Bronchial epithelial cell (primary cell): ENCODE measurements around the gene FRMD4A. TPM values are rescaled to one million over a fixed set of nuclear protein-coding genes. Genes with fewer than 3 reads are reported as not detected.

Experiments used
- DNase-seq: peaks from one replicate; pipeline ENCODE4 v3.0.0-alpha.2; 2010; ENCODE audit warnings: low read depth
- FAIRE-seq: peaks from 2 replicates; lab custom pipeline; 2011; peaks lifted over from hg19 to GRCh38; lab: Jason Lieb, UNC
- H3K27me3 ChIP-seq: 2 replicates; pipeline ENCODE4 v1.5.1; 2011; ENCODE audit warnings: low read length; ENCODE audit not compliant: control insufficient read depth, insufficient read depth
- H3K36me3 ChIP-seq: 2 replicates; pipeline ENCODE4 v1.5.1; 2011; ENCODE audit warnings: low read length; ENCODE audit not compliant: control insufficient read depth, insufficient read depth
- H3K4me3 ChIP-seq: 2 replicates; pipeline ENCODE4 v1.5.1; 2011; ENCODE audit warnings: mild to moderate bottlenecking, low read depth, low read length, control low read depth
- total RNA-seq: library from RNA; depleted of rRNA; stranded (reverse); fragments of >200 nt; gene quantifications from 2 replicates; pipeline ENCODE4 v1.2.1, GENCODE V29; 2014
- TF ChIP-seq, protein P1 (sequence below): IDR thresholded peaks from 2 replicates; pipeline ENCODE4 v1.5.1; 2011; ENCODE audit warnings: mild to moderate bottlenecking, moderate library complexity, low read length, control low read depth, inconsistent platforms; ENCODE audit not compliant: insufficient read depth, severe bottlenecking

FRMD4A gene
- total RNA-seq, 1 donor from 2014 or later = 3.2 TPM

- DNase-seq (no peak), FAIRE-seq (no peak)
- no peak overlapping the region for H3K4me3 ChIP-seq
- peaks cover 1% of the 10 kb centered on the region for H3K36me3 ChIP-seq
- H3K27me3 ChIP-seq = no peaks in the 10 kb centered on the region
- TF ChIP-seq, protein P1, sequence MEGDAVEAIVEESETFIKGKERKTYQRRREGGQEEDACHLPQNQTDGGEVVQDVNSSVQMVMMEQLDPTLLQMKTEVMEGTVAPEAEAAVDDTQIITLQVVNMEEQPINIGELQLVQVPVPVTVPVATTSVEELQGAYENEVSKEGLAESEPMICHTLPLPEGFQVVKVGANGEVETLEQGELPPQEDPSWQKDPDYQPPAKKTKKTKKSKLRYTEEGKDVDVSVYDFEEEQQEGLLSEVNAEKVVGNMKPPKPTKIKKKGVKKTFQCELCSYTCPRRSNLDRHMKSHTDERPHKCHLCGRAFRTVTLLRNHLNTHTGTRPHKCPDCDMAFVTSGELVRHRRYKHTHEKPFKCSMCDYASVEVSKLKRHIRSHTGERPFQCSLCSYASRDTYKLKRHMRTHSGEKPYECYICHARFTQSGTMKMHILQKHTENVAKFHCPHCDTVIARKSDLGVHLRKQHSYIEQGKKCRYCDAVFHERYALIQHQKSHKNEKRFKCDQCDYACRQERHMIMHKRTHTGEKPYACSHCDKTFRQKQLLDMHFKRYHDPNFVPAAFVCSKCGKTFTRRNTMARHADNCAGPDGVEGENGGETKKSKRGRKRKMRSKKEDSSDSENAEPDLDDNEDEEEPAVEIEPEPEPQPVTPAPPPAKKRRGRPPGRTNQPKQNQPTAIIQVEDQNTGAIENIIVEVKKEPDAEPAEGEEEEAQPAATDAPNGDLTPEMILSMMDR = no peak
Measured at GRCh38 chr10:13594641-13595040, 736.1 kb downstream of the FRMD4A start.
